Temporal lobe (tissue), 2 donors: ENCODE measurements around the gene SLC51A. TPM values are rescaled to one million over a fixed set of nuclear protein-coding genes. Genes with fewer than 3 reads are reported as not detected.

ENCODE experiments used
- small RNA-seq: library from RNA; depleted of rRNA; stranded (forward); fragments of <200 nt; gene quantifications from one replicate; pipeline ENCODE3, GENCODE V24; 2014; ENCODE audit warnings: low replicate concordance
- total RNA-seq: library from RNA; depleted of rRNA; stranded (reverse); fragments of >200 nt; gene quantifications from one replicate; pipeline ENCODE4 v1.2.3, GENCODE V29; 2014

Gene SLC51A
- total RNA-seq, 1 donor from 2014 or later, result 0.49 TPM

Small RNAs within 50 kb of the gene (small RNA-seq; reads per million reads assigned to genes)
- not detected for gene RF00019

Other genes with a start within 250 kb of the SLC51A start
- 77.9 TPM for gene TFRC, start 134.4 kb upstream of the SLC51A start, total RNA-seq
- not detected for gene ZDHHC19, start 5.1 kb upstream of the SLC51A start, total RNA-seq
- 15.5 TPM for gene PCYT1A, start 71.2 kb downstream of the SLC51A start, total RNA-seq
- gene DYNLT2B, start 101.7 kb downstream of the SLC51A start, total RNA-seq, result 8.6 TPM
- not detected for gene TM4SF19, start 121.9 kb downstream of the SLC51A start, total RNA-seq
- gene UBXN7, start 215.9 kb downstream of the SLC51A start, total RNA-seq, result 54.1 TPM